Small intestine (tissue), 16 donors: ENCODE results near the gene MCM3. TPM values are rescaled to one million over a fixed set of nuclear protein-coding genes. Genes with fewer than 3 reads are reported as not detected.

Source experiments
- DNase-seq, 2 donors: peaks; one replicate each; pipeline versions ENCODE4 v3.0.0 to v3.0.0-alpha.2; 2013
- FAIRE-seq: peaks from 2 replicates; lab custom pipeline; 2012; peaks lifted over from hg19 to GRCh38; lab: Jason Lieb, UNC
- H3K27ac ChIP-seq, 3 donors: one replicate each; pipeline ENCODE4 v1.5.1; 2013; ENCODE audit warnings: low read length in 2 of 3, mild to moderate bottlenecking in 2 of 3, control low read depth in 1 of 3, inconsistent platforms in 1 of 3, low read depth in 1 of 3, moderate library complexity in 1 of 3
- H3K27me3 ChIP-seq, 3 donors: one replicate each; pipeline ENCODE4 v1.6.1; 2013; ENCODE audit warnings: low read length in 3 of 3, inconsistent platforms in 1 of 3; ENCODE audit not compliant: control insufficient read depth in 3 of 3, insufficient read depth in 3 of 3
- H3K36me3 ChIP-seq, 3 donors: one replicate each; pipeline ENCODE4 v1.6.1; 2013; ENCODE audit warnings: low read length in 3 of 3, inconsistent platforms in 1 of 3, low read depth in 1 of 3, mild to moderate bottlenecking in 1 of 3, moderate library complexity in 1 of 3; ENCODE audit not compliant: control insufficient read depth in 3 of 3, insufficient read depth in 2 of 3
- H3K4me1 ChIP-seq, 3 donors: one replicate each; pipeline ENCODE4 v1.6.1; 2013; ENCODE audit warnings: low read length in 2 of 3, inconsistent platforms in 1 of 3, low read depth in 1 of 3, mild to moderate bottlenecking in 1 of 3, moderate library complexity in 1 of 3; ENCODE audit not compliant: control insufficient read depth in 3 of 3, insufficient read depth in 2 of 3
- H3K4me3 ChIP-seq, 3 donors: one replicate each; pipeline ENCODE4 v1.5.1; 2013; ENCODE audit warnings: low read length in 3 of 3, control low read depth in 1 of 3, inconsistent platforms in 1 of 3, low read depth in 1 of 3, mild to moderate bottlenecking in 1 of 3, moderate library complexity in 1 of 3
- H3K9me3 ChIP-seq, 2 donors: one replicate each; pipeline ENCODE4 v1.6.1; 2013; ENCODE audit warnings: low read depth in 1 of 2, low read length in 1 of 2; ENCODE audit not compliant: control insufficient read depth in 2 of 2, insufficient read depth in 1 of 2
- WGBS, 3 donors: extraction: QIAGEN DNeasy Blood & Tissue Kit; methylation state at CpG; one replicate each; pipeline ENCODE4 v1.1.7; 2013; 5-methylcytosine and 5-hydroxymethylcytosine counted together
- long read RNA-seq, 10 donors: transcript quantifications; one replicate each; lab custom pipeline, GENCODE V29; 2026
- polyA plus RNA-seq, 4 donors: library from polyadenylated mRNA; stranded (reverse) in 3 of 4; unstranded in 1 of 4; fragments of 200-250 nt in 3 of 4; fragments of 120-200 nt in 1 of 4; gene quantifications; one replicate each; pipeline versions ENCODE4 v1.2.1 to v1.2.3, GENCODE V29; 2013
- donor health status: healthy with polysubstance abuse.
- donor health status: control.
- donor health status: control.
- donor health status: Bipolar disorder and iron deficiency.
- donor health status: healthy.

The MCM3 gene
- 10 to 100 TPM in 3 of 4 donors, 1 to 10 TPM in 1; 9.4 to 58.0 (median 29.0) TPM for polyA plus RNA-seq
- long read RNA-seq, donor 1, transcript MCM3-201 (17 exons, 3,083 nt), result major isoform, 20 of 21 reads
- long read RNA-seq, donor 1, partial matches to known transcripts, result 0 of 21 reads
- long read RNA-seq, donor 1, other reads (novel, unspliced or antisense), result 0 of 21 reads
- long read RNA-seq, donor 2, partial matches to known transcripts, result 0 of 3 reads
- long read RNA-seq, donor 2, other reads (novel, unspliced or antisense), result 0 of 3 reads
- long read RNA-seq, donor 3, partial matches to known transcripts, result 0 of 2 reads
- long read RNA-seq, donor 3, other reads (novel, unspliced or antisense), result 0 of 2 reads
- long read RNA-seq, donor 4, partial matches to known transcripts, result 0 of 1 reads
- long read RNA-seq, donor 4, other reads (novel, unspliced or antisense), result 0 of 1 reads
- long read RNA-seq, donor 5, result 0 reads
- long read RNA-seq, donor 6, transcript MCM3-201 (17 exons, 3,083 nt), result major isoform, 5 of 5 reads
- long read RNA-seq, donor 6, partial matches to known transcripts, result 0 of 5 reads
- long read RNA-seq, donor 6, other reads (novel, unspliced or antisense), result 0 of 5 reads
- long read RNA-seq, donor 7, transcript MCM3-201 (17 exons, 3,083 nt), result major isoform, 13 of 24 reads
- long read RNA-seq, donor 7, partial matches to known transcripts, result 11 of 24 reads
- long read RNA-seq, donor 7, other reads (novel, unspliced or antisense), result 0 of 24 reads
- long read RNA-seq, donor 8, result 0 reads
- long read RNA-seq, donor 9, result 0 reads
- long read RNA-seq, donor 10, transcript MCM3-201 (17 exons, 3,083 nt), result major isoform, 9 of 9 reads
- long read RNA-seq, donor 10, partial matches to known transcripts, result 0 of 9 reads
- long read RNA-seq, donor 10, other reads (novel, unspliced or antisense), result 0 of 9 reads

GRCh38 chr6:52284460-52285176 is at the start of gene MCM3:
Gene MCM3 (minus strand): TSS chr6:52284742. CDS start chr6:52284674, 68 bp downstream.
- WGBS, 3 donors, result 0 to 1% (median 0%) methylated on average over 52 to 53 of the region's 53 CpGs
- peak within 1 kb of the TSS; percentile 44 to 82 (median 64) for H3K27ac ChIP-seq
- FAIRE-seq, result peak; percentile 92

GRCh38 chr6:52333840-52334200 is 49.3 kb upstream of the MCM3 start:
- no peaks in the 10 kb centered on the region for H3K27me3 ChIP-seq
- H3K36me3 ChIP-seq, result no peaks in the 10 kb centered on the region
- DNase-seq (peak in 1 of 2 donors; percentile 74), FAIRE-seq (no peak)
- 3 to 36% (median 15%) methylated on average over 1 of the region's 1 CpG for WGBS, 3 donors
- H3K27ac ChIP-seq, result peak overlapping the region in 1 of 3 donors; percentile 43
- H3K4me1 ChIP-seq, result peaks cover 0 to 39% (median 0%) of the 10 kb centered on the region in 3 donors
- H3K9me3 ChIP-seq, result no peaks in the 10 kb centered on the region
- no peak overlapping the region for H3K4me3 ChIP-seq

More at GRCh38 chr6:52284460-52285176, at the start of gene MCM3:
- Histone ChIP-seq H3K4me1 (no peaks in the 10 kb centered on the region), H3K36me3 (peaks cover 0 to 12% (median 4%) of the 10 kb centered on the region in 3 donors), H3K4me3 (peak within 1 kb of the TSS; percentile 61 to 97 (median 65)), H3K27me3 (no peaks in the 10 kb centered on the region), H3K9me3 (no peaks in the 10 kb centered on the region)
- DNase-seq, result peak; percentile 99 to 100

GRCh38 chr6:52331793-52332457 is 47.4 kb upstream of the MCM3 start:
- WGBS, 3 donors, result 70 to 86% (median 82%) methylated on average over 4 of the region's 4 CpGs
- Histone ChIP-seq H3K4me1 (peaks cover 0 to 54% (median 2%) of the 10 kb centered on the region in 3 donors), H3K36me3 (no peaks in the 10 kb centered on the region), H3K4me3 (no peak overlapping the region), H3K27ac (peak overlapping the region in 1 of 3 donors; percentile 31), H3K27me3 (no peaks in the 10 kb centered on the region), H3K9me3 (no peaks in the 10 kb centered on the region)
- FAIRE-seq (no peak), DNase-seq (no peak)

GRCh38 chr6:52330470-52330869 is 45.9 kb upstream of the MCM3 start:
- Histone ChIP-seq H3K27me3 (no peaks in the 10 kb centered on the region), H3K4me1 (peaks cover 5 to 66% (median 7%) of the 10 kb centered on the region in 3 donors), H3K4me3 (no peak overlapping the region), H3K9me3 (no peaks in the 10 kb centered on the region), H3K27ac (peak overlapping the region; percentile 87 to 91 (median 89)), H3K36me3 (no peaks in the 10 kb centered on the region)
- peak; percentile 86 to 96 for DNase-seq
- 15 to 57% (median 32%) methylated on average over 2 of the region's 2 CpGs for WGBS, 3 donors
- FAIRE-seq, result peak; percentile 10

- DNase-seq, result peak; percentile 37
Measured at GRCh38 chr6:52328729-52329128, 44.2 kb upstream of the MCM3 start.

GRCh38 chr6:52328303-52328662 is 43.7 kb upstream of the MCM3 start:
- FAIRE-seq (no peak), DNase-seq (peak; percentile 69 to 92)
- no peaks in the 10 kb centered on the region for H3K27me3 ChIP-seq
- WGBS, 3 donors, result 7 to 53% (median 50%) methylated on average over 2 of the region's 2 CpGs
- no peak overlapping the region for H3K4me3 ChIP-seq
- H3K36me3 ChIP-seq, result no peaks in the 10 kb centered on the region
- peaks cover 5 to 66% (median 7%) of the 10 kb centered on the region in 3 donors for H3K4me1 ChIP-seq
- H3K27ac ChIP-seq, result peak overlapping the region; percentile 75 to 89 (median 82)
- H3K9me3 ChIP-seq, result no peaks in the 10 kb centered on the region

More at GRCh38 chr6:52328729-52329128, 44.2 kb upstream of the MCM3 start:
- H3K9me3 ChIP-seq, result no peaks in the 10 kb centered on the region
- no peak overlapping the region for H3K4me3 ChIP-seq
- no peaks in the 10 kb centered on the region for H3K36me3 ChIP-seq
- peak overlapping the region; percentile 66 to 89 (median 82) for H3K27ac ChIP-seq
- no peaks in the 10 kb centered on the region for H3K27me3 ChIP-seq
- 43 to 63% (median 50%) methylated on average over 2 of the region's 2 CpGs for WGBS, 3 donors
- FAIRE-seq, result no peak
- H3K4me1 ChIP-seq, result peaks cover 5 to 69% (median 7%) of the 10 kb centered on the region in 3 donors

- H3K27me3 ChIP-seq, result no peaks in the 10 kb centered on the region
- no peaks in the 10 kb centered on the region for H3K9me3 ChIP-seq
- H3K27ac ChIP-seq, result peak overlapping the region; percentile 67 to 89 (median 82)
- no peak for DNase-seq
- no peak overlapping the region for H3K4me3 ChIP-seq
- H3K4me1 ChIP-seq, result peaks cover 5 to 60% (median 7%) of the 10 kb centered on the region in 3 donors
- no peak for FAIRE-seq
- 92 to 95% (median 93%) methylated on average over 3 of the region's 3 CpGs for WGBS, 3 donors
- no peaks in the 10 kb centered on the region for H3K36me3 ChIP-seq
Measured at GRCh38 chr6:52326540-52327364, 42.2 kb upstream of the MCM3 start.
